HL-60/S4 treated with phorbol 12-myristate 13-acetate at 8.2 ng/mL for 4 days and 3 days (cell line): ENCODE results near the gene ARL4C.

Experiments used
- in situ Hi-C: fragments of 300-500 bp; cut with MboI; formaldehyde crosslinking; loops from 2 replicates; pipeline ENCODE4 v1.15.0; 2022; ENCODE audit warnings: low sequenced_read_pairs

The ARL4C gene

DNA sequence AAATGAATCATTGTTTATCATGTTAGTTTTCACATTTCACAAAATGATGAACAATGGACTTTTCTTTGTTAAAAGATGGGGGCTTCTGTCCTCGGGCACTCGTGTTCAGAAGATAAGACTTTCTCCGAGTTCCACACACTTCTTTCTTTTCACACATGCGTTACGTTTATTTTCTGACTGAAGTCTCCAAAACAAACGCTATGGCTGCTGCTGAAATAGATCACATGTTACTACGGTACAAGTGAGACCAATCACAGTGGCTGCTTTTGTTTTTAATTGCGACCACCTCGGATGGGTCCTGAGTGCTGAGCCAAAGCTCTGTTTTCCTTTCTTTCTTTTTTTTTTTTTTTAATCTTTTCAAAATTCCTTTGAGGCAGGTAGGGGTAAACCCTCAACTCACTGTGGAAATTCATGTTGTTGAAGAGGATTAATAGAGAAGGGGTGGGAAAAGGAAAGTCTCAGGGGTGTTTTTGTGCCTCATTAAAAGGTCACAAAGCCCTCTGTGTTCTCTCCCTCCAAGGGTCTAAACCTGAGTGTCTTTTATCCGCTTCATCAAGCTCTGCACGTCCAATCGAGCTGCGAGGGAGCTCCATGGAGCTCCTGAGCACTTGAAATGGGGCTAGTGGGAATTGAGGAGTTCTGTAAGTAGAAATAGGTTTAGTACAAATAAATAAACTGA lies 48.2 kb downstream of the ARL4C start:
- in situ Hi-C loops = no loop called here

DNA sequence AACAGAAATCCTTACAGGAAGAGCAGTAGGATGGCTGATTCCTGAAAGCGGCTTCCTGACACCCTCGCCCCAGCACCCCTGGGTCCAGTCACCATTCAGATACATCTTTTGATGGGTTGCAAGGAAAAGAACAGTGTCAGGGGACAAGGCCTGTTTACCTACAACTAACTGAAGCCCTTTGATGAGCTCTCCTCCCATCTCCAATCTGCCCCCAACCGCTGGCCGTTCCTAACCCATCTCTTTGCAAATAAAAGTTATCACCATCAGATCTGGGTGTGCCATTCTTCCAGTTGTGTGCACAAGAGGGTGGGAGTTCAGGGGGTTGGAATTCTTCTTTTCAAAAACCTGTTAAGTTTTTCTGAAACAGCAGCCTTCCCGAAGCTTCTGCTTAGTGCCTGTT lies 48.9 kb downstream of the ARL4C start:
- in situ Hi-C loops = no loop called here

DNA sequence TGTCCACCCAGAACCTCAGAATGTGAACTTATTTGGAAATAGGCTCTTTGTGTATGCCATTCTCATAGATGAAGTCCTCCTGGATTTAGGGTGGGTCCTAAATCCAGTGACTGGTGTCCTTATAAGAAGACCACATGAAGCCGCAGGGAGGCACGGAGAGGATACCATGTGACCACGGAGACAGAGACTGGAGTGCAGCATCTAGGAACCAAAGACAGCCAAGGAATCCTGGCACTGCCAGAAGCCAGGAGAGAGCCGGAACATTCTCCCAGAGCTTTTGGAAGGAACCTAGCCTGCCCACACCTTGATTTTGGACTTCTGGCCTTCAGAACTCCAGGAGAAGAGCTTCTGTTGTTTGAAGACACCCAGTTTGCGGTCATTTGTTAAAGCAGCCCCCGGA lies 49.7 kb downstream of the ARL4C start:
- in situ Hi-C loops = no loop called here

GRCh38 chr2:234446404-234447076 lies 50.3 kb downstream of the ARL4C start:
- in situ Hi-C loops = no loop called here

- in situ Hi-C loops = no loop called here
Observed at GRCh38 chr2:234444893-234445292, 52.0 kb downstream of the ARL4C start.

DNA sequence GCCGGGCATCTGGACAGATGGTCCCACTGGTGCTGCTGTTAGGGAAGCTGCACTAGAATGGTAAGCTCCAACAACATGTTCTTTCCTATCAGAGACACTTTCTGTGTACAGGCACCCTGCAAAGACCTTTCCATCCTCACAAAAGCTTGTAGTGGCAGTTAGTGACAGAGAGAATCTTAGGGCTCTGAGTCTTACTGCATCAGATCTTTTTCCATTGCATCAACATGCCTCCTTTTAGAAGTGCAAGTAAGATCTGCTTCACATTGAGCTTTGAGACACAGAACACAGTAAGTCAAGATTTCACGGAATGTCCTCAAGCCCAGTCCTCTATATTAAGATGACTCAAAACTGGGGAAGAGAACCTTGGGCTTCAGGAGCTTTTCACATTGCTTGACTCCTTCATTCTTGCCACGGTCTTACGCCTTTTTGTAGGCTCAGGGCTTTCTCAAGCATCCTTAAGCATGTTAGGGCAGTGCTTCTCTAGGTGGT lies 52.6 kb downstream of the ARL4C start:
- in situ Hi-C loops = no loop called here
